Forelimb muscle (tissue), 1 donor: Measurements from ENCODE around the gene STPG1. TPM values are rescaled to one million over a fixed set of nuclear protein-coding genes. Genes with fewer than 3 reads are reported as not detected.

ENCODE experiments used
- DNase-seq: peaks from one replicate; pipeline ENCODE4 v3.0.0-alpha.2; 2013; ENCODE audit warnings: low read depth
- polyA plus RNA-seq: library from polyadenylated mRNA; unstranded; fragments of 120-200 nt; gene quantifications from one replicate; pipeline ENCODE4 v1.2.1, GENCODE V29; 2013; ENCODE audit not compliant: insufficient read length

Gene STPG1
- polyA plus RNA-seq, 1 donor: 1.8 TPM

- no peak for DNase-seq
Observed at GRCh38 chr1:24426744-24427544, 13.4 kb upstream of the STPG1 start.

GRCh38 chr1:24425922-24426321, 12.3 kb upstream of the STPG1 start:
- DNase-seq: no peak

GRCh38 chr1:24425441-24425840, 11.9 kb upstream of the STPG1 start:
- no peak for DNase-seq

- no peak for DNase-seq
Observed at GRCh38 chr1:24424990-24425389, 11.4 kb upstream of the STPG1 start.

- DNase-seq: no peak
Observed at GRCh38 chr1:24424207-24424606, 10.6 kb upstream of the STPG1 start.

GRCh38 chr1:24421502-24421901, 7.9 kb upstream of the STPG1 start:
- no peak for DNase-seq

- DNase-seq: no peak
Observed at GRCh38 chr1:24420547-24420946, 7.0 kb upstream of the STPG1 start.

GRCh38 chr1:24418898-24419628, 5.5 kb upstream of the STPG1 start:
- no peak for DNase-seq

- no peak for DNase-seq
Observed at GRCh38 chr1:24417681-24418080, 4.1 kb upstream of the STPG1 start.

- no peak for DNase-seq
Observed at GRCh38 chr1:24416666-24417391, 3.2 kb upstream of the STPG1 start.

GRCh38 chr1:24415910-24416665, 2.5 kb upstream of the STPG1 start:
- DNase-seq: no peak

- DNase-seq: peak; percentile 98
Observed at GRCh38 chr1:24415334-24415909, 1.8 kb upstream of the STPG1 start, which contains the start of gene NIPAL3. TSS of gene NIPAL3 (plus strand) at chr1:24415802. CDS start at chr1:24419548, 3,746 bp downstream.

- no peak for DNase-seq
Observed at GRCh38 chr1:24414775-24415333, 1.3 kb upstream of the STPG1 start.

- no peak for DNase-seq
Observed at GRCh38 chr1:24412408-24412807, 1.2 kb downstream of the STPG1 start.

GRCh38 chr1:24411963-24412362, 1.6 kb downstream of the STPG1 start:
- no peak for DNase-seq

- no peak for DNase-seq
Observed at GRCh38 chr1:24410750-24411149, 2.8 kb downstream of the STPG1 start.

GRCh38 chr1:24409535-24409934, 4.0 kb downstream of the STPG1 start:
- DNase-seq: no peak

GRCh38 chr1:24406788-24407187, 6.8 kb downstream of the STPG1 start:
- DNase-seq: no peak

GRCh38 chr1:24403806-24404205, 9.8 kb downstream of the STPG1 start:
- no peak for DNase-seq

GRCh38 chr1:24400065-24400464, 13.5 kb downstream of the STPG1 start:
- DNase-seq: no peak

GRCh38 chr1:24393892-24394291, 19.7 kb downstream of the STPG1 start:
- DNase-seq: no peak
